ENCODE measurements around the gene KCNQ2.

GRCh38 chr20:63415647-63416391, 56.6 kb downstream of the KCNQ2 start:
- TF ChIP-seq POLR2A (IDR thresholded peaks at IDR 0.05) (no peak), CTCF (IDR thresholded peaks at IDR 0.05) (no peak)

All from testis (tissue), 2 donors.